Measurements from ENCODE around the gene BICD2.
"Not testable (repeated sequence)": the region's sequence is repeated elsewhere in the genome, so short reads cannot be mapped to it uniquely, and the experiment has no call there.

The BICD2 gene
- 65.2 to 133 (median 114) reads per million in 9 experiments for total RNA-seq

DNA sequence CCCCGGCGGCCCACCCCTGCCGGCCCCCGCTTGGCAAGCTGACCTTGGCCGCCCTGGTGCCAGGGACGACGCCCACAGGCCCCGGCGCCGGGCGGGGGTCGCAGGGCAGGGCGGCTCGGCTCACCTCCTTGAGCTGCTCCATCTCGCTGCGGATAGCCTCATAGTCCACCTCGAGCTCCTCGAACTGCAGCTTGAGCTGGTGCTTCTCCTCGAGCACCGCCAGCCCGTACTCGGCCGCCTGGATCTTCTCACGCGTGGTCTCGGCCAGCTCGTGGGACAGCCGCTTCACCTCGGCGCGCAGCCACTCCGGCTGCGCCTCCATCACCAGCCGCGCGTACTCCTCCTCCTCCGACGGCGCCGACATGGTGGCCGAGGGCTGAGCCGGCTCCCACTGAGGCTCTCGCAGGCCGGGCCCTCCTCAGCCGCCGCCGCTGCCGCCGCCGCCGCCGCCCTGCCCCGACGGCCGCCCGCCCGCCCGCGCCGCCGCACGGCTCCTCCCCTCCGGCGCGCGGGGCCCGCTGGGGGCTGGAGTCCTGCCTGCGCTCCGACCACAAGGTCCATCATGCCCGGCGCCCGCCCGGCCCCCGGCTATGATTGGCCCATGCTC, at the start of gene BICD2:
BICD2 (minus strand) TSS at position 453 of the 607 bp plus-strand sequence; CDS start at position 364, 89 bp downstream.
- DNase-seq, result no peak

DNA sequence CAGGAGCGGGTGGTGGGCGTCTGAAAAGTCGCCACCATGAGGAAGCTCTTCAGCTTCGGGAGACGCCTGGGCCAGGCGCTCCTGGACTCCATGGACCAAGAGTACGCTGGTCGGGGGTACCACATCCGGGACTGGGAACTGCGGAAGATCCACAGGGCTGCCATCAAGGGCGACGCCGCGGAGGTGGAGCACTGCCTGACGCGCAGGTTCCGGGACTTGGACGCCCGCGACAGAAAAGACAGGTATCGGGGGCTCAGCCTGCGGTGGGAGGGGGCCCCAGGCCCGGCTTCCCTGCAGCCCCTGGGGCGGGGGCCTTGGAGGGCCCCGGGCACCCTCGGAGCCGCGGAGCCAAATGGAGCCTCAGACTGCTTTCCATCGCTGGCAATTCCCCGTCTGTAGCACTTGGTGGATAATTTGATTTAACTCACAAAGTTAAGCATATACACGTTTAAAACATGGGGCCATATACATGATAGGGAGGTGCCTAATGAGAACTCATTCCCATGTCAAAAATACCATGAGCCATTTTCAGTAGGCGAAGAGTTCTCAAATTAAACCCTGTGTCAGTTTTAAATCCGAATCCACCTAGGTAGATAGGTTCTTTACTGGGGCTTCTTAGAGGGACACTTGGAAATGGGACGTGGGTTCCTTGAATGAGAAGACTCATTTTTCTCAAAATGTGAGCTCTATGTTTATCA, 45.1 kb upstream of the BICD2 start:
- H3K4me1 Mint-ChIP-seq (ENCODE audit: low read depth in 2 of 2); H3K27ac Mint-ChIP-seq; DNase-seq; H3K36me3 Mint-ChIP-seq (ENCODE audit: insufficient read depth); ATAC-seq (replicated peaks); H3K9me3 Mint-ChIP-seq: not testable (repeated sequence)
- Mint-ChIP-seq H3K4me3 (peak overlapping the region; percentile 84 to 86), H3K27me3 (peaks cover 56 to 66% of the 10 kb centered on the region in 2 donors)

More for the DNA sequence above, at the start of gene BICD2:
- Mint-ChIP-seq H3K27ac (peak within 1 kb of the TSS; percentile 92 to 96), H3K36me3 (ENCODE audit: insufficient read depth) (peaks cover 20% of the 10 kb centered on the region), H3K9me3 (no peaks in the 10 kb centered on the region), H3K4me1 (ENCODE audit: low read depth in 2 of 2) (peaks cover 48 to 49% of the 10 kb centered on the region in 2 donors), H3K27me3 (peaks cover 0 to 8% of the 10 kb centered on the region in 2 donors), H3K4me3 (peak within 1 kb of the TSS; percentile 94)
- no peak for ATAC-seq (replicated peaks)

DNA sequence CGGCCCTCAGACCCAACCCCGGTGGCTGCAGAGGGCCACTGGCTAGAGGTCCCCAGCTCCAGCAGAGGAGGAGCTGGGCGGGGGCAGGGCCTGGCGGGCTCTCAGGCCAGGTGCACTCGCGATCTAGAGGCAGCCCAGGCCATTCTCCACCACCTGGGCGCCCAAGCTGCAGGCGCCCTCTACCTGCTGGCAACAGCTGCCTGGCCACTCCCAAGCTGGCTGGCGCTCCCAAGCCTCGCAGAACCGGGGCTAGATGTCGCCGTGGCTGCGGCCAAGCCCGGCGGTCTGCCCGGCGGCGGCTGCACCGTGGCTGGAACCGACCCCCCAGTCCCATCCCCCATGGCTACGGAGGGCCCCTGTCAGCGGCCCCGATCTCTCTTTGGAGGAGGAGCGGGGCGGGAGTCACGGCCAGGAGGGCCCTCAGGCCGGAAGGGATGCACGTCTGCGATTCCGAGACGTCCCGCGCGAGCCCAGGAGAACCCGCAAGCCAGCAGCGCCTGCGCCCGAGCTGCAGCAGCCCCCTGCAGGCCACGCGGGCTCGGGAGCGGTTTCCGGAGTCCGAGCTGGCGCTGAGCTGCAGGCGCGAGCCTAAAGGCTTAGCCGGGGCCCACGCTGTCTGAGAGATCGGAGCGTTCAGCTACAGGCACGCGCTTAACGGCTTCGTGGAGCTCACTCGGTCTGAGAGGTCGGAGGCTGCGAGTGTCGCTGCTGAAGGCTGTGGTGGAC, 44.3 kb upstream of the BICD2 start:
- no peak overlapping the region for H3K27ac Mint-ChIP-seq
- no peaks in the 10 kb centered on the region for H3K9me3 Mint-ChIP-seq
- DNase-seq, result peak; percentile 22 to 34 (median 28)
- peak overlapping the region; percentile 84 to 86 for H3K4me3 Mint-ChIP-seq
- peaks cover 3% of the 10 kb centered on the region for H3K36me3 Mint-ChIP-seq (ENCODE audit: insufficient read depth)
- H3K27me3 Mint-ChIP-seq, result peaks cover 47 to 57% of the 10 kb centered on the region in 2 donors
- ATAC-seq (replicated peaks), result peak; percentile 61
- peaks cover 6 to 7% of the 10 kb centered on the region in 2 donors for H3K4me1 Mint-ChIP-seq (ENCODE audit: low read depth in 2 of 2)

DNA sequence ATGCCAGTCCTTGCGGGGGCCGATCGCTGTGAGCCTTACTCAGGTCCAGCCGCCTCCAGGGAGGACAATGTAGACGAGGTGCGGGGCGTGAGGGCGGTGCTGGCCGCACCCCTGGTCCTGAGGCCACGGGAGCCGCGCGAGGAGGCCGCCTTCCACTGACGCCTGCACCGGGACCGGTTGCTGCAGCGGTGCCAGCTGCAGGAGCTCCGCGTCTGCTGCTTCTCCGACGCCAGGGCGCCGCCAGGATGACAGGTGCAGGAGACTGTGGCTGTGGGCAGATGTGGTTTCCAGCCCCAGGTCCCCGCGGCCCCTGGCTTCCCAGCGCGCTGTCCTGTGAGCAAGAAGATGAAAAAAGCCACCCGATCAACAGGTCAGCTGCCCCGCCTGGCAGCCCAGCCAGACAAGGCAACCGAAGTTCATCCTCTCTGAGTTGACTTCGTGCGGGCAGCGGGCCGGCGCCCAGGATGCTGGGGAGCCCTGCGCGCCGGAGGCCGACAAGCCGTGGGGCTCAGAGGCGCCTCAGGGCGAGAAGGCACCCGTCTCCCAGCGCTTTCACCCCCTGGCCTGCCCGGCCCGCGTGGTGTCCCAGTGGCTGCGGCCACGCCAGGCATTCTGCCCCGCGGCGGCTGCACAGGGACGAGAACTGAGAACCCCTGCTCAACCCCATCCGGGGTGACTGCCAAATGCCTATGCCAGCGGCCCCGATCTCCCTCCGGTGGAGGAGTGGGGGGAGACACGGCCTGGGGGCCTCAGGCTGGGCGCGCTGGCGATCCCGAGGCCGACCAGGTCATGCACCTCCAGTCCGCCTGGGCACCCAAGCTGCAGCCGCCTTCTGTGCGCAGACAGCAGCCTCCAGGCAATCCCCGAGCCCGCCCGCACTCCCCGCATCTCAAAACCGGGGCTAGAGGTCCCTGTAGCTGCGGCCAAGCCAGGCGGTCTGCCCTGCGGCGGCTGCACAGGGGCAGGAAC, 43.4 kb upstream of the BICD2 start:
- H3K36me3 Mint-ChIP-seq (ENCODE audit: insufficient read depth), result peaks cover 3% of the 10 kb centered on the region
- peaks cover 6 to 7% of the 10 kb centered on the region in 2 donors for H3K4me1 Mint-ChIP-seq (ENCODE audit: low read depth in 2 of 2)
- no peak overlapping the region for H3K27ac Mint-ChIP-seq
- no peaks in the 10 kb centered on the region for H3K9me3 Mint-ChIP-seq
- peaks cover 38 to 49% of the 10 kb centered on the region in 2 donors for H3K27me3 Mint-ChIP-seq
- DNase-seq, result peak in 2 of 3 experiments; percentile 11 to 21
- H3K4me3 Mint-ChIP-seq, result peak overlapping the region; percentile 84 to 86
- peak; percentile 45 for ATAC-seq (replicated peaks)

DNA sequence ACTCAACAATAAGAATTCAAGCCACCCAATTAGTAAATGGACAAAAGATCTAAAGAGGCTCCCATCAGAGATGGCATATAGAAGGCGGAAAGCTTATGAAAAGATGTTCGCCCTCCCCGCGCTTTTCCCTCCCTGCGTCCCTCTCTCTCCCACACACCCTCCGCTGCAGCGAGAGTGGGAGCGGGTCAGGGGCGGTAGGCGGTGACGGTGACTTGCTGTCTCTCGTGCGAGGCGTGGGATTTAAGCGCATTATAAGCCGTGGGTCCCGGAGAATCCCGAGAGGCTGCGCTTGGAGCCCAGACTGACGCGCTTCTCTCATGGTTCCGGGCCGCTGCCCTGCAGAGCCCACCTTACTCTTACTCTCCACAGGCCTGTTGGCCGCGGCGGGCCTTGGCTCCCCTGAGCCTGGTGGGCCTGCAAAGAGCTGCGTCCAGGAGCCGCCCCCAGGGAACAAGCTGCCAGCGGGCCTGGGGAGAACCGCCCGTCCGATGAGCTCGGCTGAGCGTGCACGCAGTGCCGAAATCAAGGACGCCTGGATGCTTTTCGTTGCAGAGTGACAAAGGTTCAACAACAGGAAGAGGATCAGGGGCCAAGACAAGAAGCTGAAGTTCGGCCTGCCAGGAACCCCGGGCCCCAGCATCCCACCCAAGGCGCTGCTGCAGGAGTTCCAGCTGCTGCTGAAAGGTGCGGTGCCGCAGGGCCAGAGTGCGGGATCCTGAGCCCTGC, 42.6 kb upstream of the BICD2 start:
- Mint-ChIP-seq H3K4me1 (ENCODE audit: low read depth in 2 of 2) (peaks cover 6 to 7% of the 10 kb centered on the region in 2 donors), H3K9me3 (no peaks in the 10 kb centered on the region), H3K36me3 (ENCODE audit: insufficient read depth) (peaks cover 3% of the 10 kb centered on the region), H3K27me3 (peaks cover 36 to 46% of the 10 kb centered on the region in 2 donors), H3K27ac (no peak overlapping the region), H3K4me3 (peak overlapping the region; percentile 44 to 59)
- DNase-seq (no peak), ATAC-seq (replicated peaks) (peak; percentile 2)

DNA sequence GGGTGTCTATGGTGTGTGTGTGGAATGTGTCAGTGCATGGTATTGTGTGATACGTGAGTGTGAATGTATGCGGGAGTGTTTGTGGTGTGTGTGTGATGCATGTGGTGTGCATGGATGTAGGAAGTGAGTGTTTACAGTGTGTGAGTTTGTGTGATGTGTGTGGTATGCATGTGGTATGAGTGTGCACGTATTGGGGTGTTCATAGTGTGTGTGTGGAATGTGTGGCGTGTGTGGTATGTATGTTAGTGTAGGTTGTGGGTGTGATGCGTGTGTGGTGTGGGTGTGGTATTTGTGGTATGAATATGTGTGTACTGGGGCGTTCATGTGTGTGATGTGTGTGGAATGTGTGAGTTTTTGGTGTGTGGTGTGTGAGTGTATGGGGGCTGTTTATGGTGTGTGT, 40.1 kb upstream of the BICD2 start:
- Mint-ChIP-seq H3K4me3 (no peak overlapping the region), H3K27me3 (peaks cover 21 to 22% of the 10 kb centered on the region in 2 donors), H3K9me3 (no peaks in the 10 kb centered on the region), H3K4me1 (ENCODE audit: low read depth in 2 of 2) (peaks cover 6 to 7% of the 10 kb centered on the region in 2 donors), H3K27ac (no peak overlapping the region), H3K36me3 (ENCODE audit: insufficient read depth) (peaks cover 3% of the 10 kb centered on the region)
- DNase-seq (no peak), ATAC-seq (replicated peaks) (no peak)

DNA sequence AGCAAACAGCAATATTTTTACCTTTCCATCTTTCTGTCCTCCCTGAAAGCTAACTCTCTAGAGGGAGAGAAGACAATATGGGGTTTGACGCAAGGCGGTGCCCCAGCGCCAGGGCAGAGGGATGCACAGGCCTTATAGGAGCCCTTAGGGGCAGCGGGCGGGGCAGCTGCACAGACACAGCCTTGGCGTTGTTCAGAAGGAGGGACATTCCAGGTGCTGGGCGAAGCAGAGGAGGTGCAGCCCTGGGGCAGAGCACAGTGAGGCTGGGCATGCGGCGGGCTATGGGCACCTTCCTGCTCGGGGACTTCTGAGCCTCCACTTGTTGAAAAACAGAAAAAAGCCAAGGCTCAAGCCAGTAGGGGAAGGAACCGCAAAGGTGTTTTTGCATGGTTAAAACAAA, 33.7 kb upstream of the BICD2 start:
- Mint-ChIP-seq H3K27me3 (peaks cover 32 to 52% of the 10 kb centered on the region in 2 donors), H3K9me3 (no peaks in the 10 kb centered on the region), H3K4me1 (ENCODE audit: low read depth in 2 of 2) (no peaks in the 10 kb centered on the region), H3K4me3 (no peak overlapping the region), H3K27ac (no peak overlapping the region), H3K36me3 (ENCODE audit: insufficient read depth) (no peaks in the 10 kb centered on the region)
- ATAC-seq (replicated peaks), result no peak
- no peak for DNase-seq

DNA sequence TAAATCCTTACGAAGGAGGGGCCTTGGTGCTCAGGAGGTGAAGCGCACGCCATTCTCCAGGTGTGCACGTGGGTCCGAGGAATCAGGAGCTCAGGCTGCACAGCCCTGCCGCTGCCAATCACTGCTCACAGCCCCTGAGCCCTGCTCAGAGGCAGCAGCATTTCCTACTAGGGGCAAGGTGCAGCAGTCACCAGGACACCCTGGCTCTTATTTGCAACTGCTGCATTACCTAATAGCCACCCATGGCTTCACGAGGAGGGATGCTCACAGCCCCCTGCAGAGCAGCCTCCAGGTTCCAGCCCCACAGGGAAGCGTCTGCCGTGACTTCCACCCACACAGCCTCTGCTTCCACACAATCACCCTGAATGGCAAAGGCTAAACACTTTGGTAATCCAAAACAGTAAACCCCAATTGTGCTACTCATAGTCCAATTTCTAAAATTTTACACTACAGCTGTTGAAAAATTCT, 31.7 kb upstream of the BICD2 start:
- not testable (repeated sequence) for H3K4me3 Mint-ChIP-seq; H3K4me1 Mint-ChIP-seq (ENCODE audit: low read depth in 2 of 2); H3K27ac Mint-ChIP-seq; H3K36me3 Mint-ChIP-seq (ENCODE audit: insufficient read depth); DNase-seq; ATAC-seq (replicated peaks); H3K9me3 Mint-ChIP-seq
- peaks cover 32 to 57% of the 10 kb centered on the region in 2 donors for H3K27me3 Mint-ChIP-seq

DNA sequence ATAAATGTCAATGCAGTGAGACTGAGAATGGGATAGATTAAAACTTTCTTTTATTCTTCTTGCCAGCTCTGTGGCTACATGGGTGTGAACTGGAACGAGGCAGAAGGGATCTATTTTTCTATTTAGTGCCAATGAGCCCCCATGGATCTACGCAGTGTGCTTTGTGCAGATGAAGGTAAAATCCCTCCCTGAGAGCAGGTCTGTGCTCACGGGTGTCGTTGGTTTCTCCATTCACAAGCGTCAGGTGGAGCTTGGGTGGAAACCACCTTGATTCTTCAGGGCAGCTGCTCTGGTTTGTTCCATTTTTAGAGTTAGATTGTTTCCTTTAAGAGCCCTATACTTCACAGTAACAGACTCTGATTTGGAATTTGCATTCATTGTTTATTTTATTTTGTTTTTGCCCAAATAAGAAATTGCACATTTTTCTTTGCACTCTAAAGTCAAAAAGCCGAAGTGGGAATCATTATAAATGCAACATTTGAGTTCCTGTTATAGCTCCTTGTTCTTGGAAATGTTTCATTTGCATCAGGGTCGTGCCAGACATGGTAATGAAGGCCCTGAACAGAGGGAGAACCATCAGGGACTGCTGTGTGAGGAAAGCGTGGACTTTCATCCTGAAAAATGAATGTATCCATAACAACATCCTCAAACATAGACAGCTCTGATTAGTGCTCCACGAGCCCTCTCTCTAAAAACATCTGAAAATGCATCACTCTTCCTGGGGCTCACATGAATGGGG, 31.1 kb upstream of the BICD2 start:
- ATAC-seq (replicated peaks), result no peak
- Mint-ChIP-seq H3K27ac (no peak overlapping the region), H3K27me3 (peaks cover 38 to 63% of the 10 kb centered on the region in 2 donors), H3K9me3 (no peaks in the 10 kb centered on the region), H3K4me1 (ENCODE audit: low read depth in 2 of 2) (peaks cover 4% of the 10 kb centered on the region in 2 donors), H3K36me3 (ENCODE audit: insufficient read depth) (no peaks in the 10 kb centered on the region), H3K4me3 (no peak overlapping the region)
- DNase-seq, result no peak

DNA sequence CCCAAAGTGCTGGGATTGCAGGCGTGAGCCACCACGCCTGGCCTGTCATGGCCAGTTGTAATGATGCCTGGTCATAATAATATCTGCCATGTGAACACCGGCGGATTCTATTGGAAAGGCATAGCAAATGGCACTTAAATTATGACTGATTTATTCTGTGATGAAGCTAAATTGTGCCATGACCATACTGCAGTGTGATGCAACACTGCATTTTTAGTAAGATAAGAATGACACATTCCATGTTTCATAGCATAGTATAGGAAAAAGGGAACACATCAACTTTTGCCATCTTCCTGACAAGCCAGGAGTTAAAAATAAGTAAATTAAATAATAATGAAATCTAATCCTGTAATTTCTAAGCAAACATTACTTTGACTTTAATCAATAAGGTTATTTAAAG, 30.4 kb upstream of the BICD2 start:
- Mint-ChIP-seq H3K4me3 (no peak overlapping the region), H3K36me3 (ENCODE audit: insufficient read depth) (no peaks in the 10 kb centered on the region), H3K27ac (no peak overlapping the region), H3K4me1 (ENCODE audit: low read depth in 2 of 2) (peaks cover 9 to 10% of the 10 kb centered on the region in 2 donors), H3K27me3 (peaks cover 40 to 69% of the 10 kb centered on the region in 2 donors), H3K9me3 (no peaks in the 10 kb centered on the region)
- ATAC-seq (replicated peaks) (no peak), DNase-seq (no peak)

DNA sequence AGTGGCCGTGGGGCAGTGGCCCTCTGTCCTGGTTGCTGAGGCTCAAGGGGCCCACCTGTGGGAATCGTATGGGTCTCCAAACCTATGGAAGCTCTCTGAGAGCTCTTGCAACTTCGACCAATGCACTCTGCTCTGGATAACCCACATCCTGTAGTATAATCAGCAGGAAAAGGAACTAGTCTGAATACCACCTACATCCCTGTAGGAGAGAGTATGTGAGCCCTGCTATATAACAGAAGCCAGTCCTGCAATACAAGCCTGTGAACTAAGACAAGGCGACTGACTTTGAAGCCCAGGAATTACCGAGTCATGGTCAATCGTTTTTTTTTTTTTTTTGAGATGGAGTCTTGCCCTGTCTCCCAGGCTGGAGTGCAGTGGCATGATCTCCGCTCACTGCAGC, 29.8 kb upstream of the BICD2 start:
- Mint-ChIP-seq H3K36me3 (ENCODE audit: insufficient read depth) (no peaks in the 10 kb centered on the region), H3K4me1 (ENCODE audit: low read depth in 2 of 2) (peaks cover 9 to 10% of the 10 kb centered on the region in 2 donors), H3K27me3 (peaks cover 36 to 68% of the 10 kb centered on the region in 2 donors), H3K27ac (no peak overlapping the region), H3K4me3 (no peak overlapping the region), H3K9me3 (no peaks in the 10 kb centered on the region)
- DNase-seq (no peak), ATAC-seq (replicated peaks) (no peak)
